ENCODE data around the gene DSE.
A peak's percentile ranks its signal among the peaks of the same experiment; 100 is the strongest.

The DSE gene

GRCh38 chr6:116369964-116370759 lies 585 bp upstream of the DSE start:
- TF ChIP-seq CTCF (IDR thresholded peaks at IDR 0.05; ENCODE audit: insufficient read depth, low read depth, low read length, missing control alignments), result no peak
- peak overlapping the region; percentile 99 for H3K4me3 ChIP-seq (ENCODE audit: low read depth, low read length)
- DNase-seq (ENCODE audit: low read depth), result peak; percentile 27

- TF ChIP-seq CTCF (IDR thresholded peaks at IDR 0.05; ENCODE audit: insufficient read depth, low read depth, low read length, missing control alignments), result no peak
- peak overlapping the region; percentile 99 for H3K4me3 ChIP-seq (ENCODE audit: low read depth, low read length)
- DNase-seq (ENCODE audit: low read depth), result peak; percentile 64
Observed at GRCh38 chr6:116371120-116371917, 572 bp downstream of the DSE start.

GRCh38 chr6:116371918-116372209 lies 1.1 kb downstream of the DSE start:
- no peak for TF ChIP-seq CTCF (IDR thresholded peaks at IDR 0.05; ENCODE audit: insufficient read depth, low read depth, low read length, missing control alignments)
- peak overlapping the region; percentile 99 for H3K4me3 ChIP-seq (ENCODE audit: low read depth, low read length)
- no peak for DNase-seq (ENCODE audit: low read depth)

GRCh38 chr6:116373300-116373699 lies 2.6 kb downstream of the DSE start:
- no peak for TF ChIP-seq CTCF (IDR thresholded peaks at IDR 0.05; ENCODE audit: insufficient read depth, low read depth, low read length, missing control alignments)
- no peak overlapping the region for H3K4me3 ChIP-seq (ENCODE audit: low read depth, low read length)
- no peak for DNase-seq (ENCODE audit: low read depth)

GRCh38 chr6:116373940-116374339 lies 3.2 kb downstream of the DSE start:
- DNase-seq (ENCODE audit: low read depth), result no peak
- H3K4me3 ChIP-seq (ENCODE audit: low read depth, low read length), result no peak overlapping the region
- no peak for TF ChIP-seq CTCF (IDR thresholded peaks at IDR 0.05; ENCODE audit: insufficient read depth, low read depth, low read length, missing control alignments)

- TF ChIP-seq CTCF (IDR thresholded peaks at IDR 0.05; ENCODE audit: insufficient read depth, low read depth, low read length, missing control alignments), result no peak
- no peak overlapping the region for H3K4me3 ChIP-seq (ENCODE audit: low read depth, low read length)
- DNase-seq (ENCODE audit: low read depth), result no peak
Observed at GRCh38 chr6:116374586-116374985, 3.8 kb downstream of the DSE start.
